Nephron (organoid): ENCODE results near the gene EBF4.

Source experiments
- H3K27ac Mint-ChIP-seq, 3 experiments: 2 replicates each; pipeline ENCODE4 v1.8.0; 2020; ENCODE audit warnings: mixed read lengths in 3 of 3, mild to moderate bottlenecking in 2 of 3, moderate library complexity in 1 of 3
- H3K27me3 Mint-ChIP-seq: 2 replicates; pipeline ENCODE4 v1.8.0; 2021; ENCODE audit warnings: low read depth, mild to moderate bottlenecking, moderate library complexity, mixed read lengths
- H3K36me3 Mint-ChIP-seq: 2 replicates; pipeline ENCODE4 v1.8.0; 2020; ENCODE audit warnings: low read depth, mixed read lengths
- H3K4me1 Mint-ChIP-seq: 2 replicates; pipeline ENCODE4 v1.8.0; 2020; ENCODE audit warnings: mixed read lengths
- H3K4me3 Mint-ChIP-seq, 3 experiments: 2 replicates each; pipeline ENCODE4 v1.8.0; 2020; ENCODE audit warnings: mild to moderate bottlenecking in 3 of 3, mixed read lengths in 3 of 3, moderate library complexity in 2 of 3
- H3K9me3 Mint-ChIP-seq: 2 replicates; pipeline ENCODE4 v1.8.0; 2020; ENCODE audit warnings: mixed read lengths
- TF ChIP-seq, protein P1 (sequence below), 3 experiments: fragments of 200-600 bp; sonication (generic); IDR thresholded peaks; one replicate each; pipeline ENCODE4 v1.5.0; 2021; ENCODE audit warnings: antibody characterized with exemption in 3 of 3; ENCODE audit not compliant: unreplicated experiment in 3 of 3

The EBF4 gene

DNA sequence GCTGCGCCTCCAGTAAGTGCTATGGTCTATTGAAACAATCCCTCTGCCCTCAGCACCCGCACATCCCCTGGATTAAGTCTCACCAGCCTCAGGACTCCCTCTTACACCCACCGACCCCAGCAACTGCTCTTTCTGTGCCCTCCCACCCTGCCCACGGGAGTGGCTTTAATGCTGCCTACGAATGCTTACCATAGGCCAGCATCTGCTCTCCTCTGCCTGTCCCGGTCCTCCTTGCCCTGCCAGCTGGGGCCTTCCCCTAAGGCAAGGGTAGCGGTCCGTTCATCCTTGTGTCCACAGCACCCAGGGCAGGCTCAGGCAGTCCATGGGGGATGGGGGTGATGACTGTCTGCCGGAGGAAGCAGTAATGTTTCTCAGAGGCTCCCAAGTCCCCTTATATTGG, 4.1 kb downstream of the EBF4 start:
- peaks cover 6% of the 10 kb centered on the region for H3K36me3 Mint-ChIP-seq
- peaks cover 48% of the 10 kb centered on the region for H3K4me1 Mint-ChIP-seq
- H3K9me3 Mint-ChIP-seq, result no peaks in the 10 kb centered on the region
- H3K27me3 Mint-ChIP-seq, result peaks cover 59% of the 10 kb centered on the region
- H3K4me3 Mint-ChIP-seq, result no peak overlapping the region
- TF ChIP-seq, protein P1, sequence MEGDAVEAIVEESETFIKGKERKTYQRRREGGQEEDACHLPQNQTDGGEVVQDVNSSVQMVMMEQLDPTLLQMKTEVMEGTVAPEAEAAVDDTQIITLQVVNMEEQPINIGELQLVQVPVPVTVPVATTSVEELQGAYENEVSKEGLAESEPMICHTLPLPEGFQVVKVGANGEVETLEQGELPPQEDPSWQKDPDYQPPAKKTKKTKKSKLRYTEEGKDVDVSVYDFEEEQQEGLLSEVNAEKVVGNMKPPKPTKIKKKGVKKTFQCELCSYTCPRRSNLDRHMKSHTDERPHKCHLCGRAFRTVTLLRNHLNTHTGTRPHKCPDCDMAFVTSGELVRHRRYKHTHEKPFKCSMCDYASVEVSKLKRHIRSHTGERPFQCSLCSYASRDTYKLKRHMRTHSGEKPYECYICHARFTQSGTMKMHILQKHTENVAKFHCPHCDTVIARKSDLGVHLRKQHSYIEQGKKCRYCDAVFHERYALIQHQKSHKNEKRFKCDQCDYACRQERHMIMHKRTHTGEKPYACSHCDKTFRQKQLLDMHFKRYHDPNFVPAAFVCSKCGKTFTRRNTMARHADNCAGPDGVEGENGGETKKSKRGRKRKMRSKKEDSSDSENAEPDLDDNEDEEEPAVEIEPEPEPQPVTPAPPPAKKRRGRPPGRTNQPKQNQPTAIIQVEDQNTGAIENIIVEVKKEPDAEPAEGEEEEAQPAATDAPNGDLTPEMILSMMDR (IDR thresholded peaks at IDR 0.05; ENCODE audit: unreplicated experiment in 3 of 3), result no peak
- peak overlapping the region; percentile 75 to 94 (median 79) for H3K27ac Mint-ChIP-seq

DNA sequence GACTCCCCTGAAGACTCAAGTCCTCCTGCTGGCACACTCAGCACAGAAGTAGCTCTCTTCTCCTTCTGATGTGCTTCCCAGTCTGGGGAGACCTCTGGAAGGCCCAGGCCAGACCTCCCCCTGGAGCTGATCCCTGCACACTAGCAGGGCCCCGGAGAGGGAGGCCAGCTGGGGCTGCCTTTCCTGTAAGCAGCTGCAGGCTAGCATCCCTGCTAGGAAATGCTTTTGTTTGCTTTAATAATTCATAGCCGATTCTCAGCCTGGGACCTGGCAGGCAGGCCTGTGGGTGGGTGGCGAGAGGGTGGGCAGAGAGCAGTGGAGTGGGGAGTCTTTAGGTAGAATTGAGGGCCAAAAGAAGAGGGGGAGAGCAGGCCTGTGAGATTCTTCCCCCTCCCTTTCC, 5.2 kb downstream of the EBF4 start:
- peaks cover 6% of the 10 kb centered on the region for H3K36me3 Mint-ChIP-seq
- no peaks in the 10 kb centered on the region for H3K9me3 Mint-ChIP-seq
- peak overlapping the region in 2 of 3 experiments; percentile 41 to 73 for H3K4me3 Mint-ChIP-seq
- H3K4me1 Mint-ChIP-seq, result peaks cover 45% of the 10 kb centered on the region
- H3K27ac Mint-ChIP-seq, result peak overlapping the region; percentile 89 to 94 (median 93)
- TF ChIP-seq, protein P1 (IDR thresholded peaks at IDR 0.05; ENCODE audit: unreplicated experiment in 3 of 3), result no peak
- H3K27me3 Mint-ChIP-seq, result peaks cover 56% of the 10 kb centered on the region

DNA sequence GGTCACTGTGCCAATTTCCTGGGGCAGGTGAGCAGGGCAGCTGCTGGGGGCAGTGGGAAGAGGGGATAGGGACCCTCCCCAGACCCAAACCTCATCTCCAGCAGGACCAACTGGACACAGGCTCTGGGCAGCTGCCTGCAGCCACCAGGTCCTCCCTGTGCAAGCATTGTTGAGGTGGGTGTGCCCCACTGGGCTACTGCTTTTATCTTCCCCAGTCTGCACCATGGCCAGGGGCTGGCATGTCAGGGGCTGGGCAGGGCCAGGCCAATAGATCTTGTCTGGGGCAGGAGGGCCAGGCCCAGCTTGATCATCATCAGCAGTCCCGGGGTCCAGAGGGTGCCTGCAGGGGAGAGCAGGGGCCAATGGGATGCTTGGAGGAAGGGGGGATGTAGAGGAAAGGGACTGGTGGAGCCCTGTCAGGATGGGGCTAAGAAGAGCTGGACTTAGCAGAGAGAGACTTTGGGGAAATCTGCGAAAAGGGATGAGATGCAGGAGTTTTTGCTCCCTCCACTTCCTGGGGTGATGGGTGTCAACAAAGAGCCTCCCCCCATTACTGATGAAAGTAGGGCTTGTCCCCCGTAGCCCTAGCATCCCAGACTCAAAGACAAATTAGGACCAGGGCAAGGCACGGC, 5.7 kb downstream of the EBF4 start:
- Mint-ChIP-seq H3K36me3 (peaks cover 6% of the 10 kb centered on the region), H3K27ac (peak overlapping the region in 2 of 3 experiments; percentile 5 to 94), H3K4me1 (peaks cover 45% of the 10 kb centered on the region), H3K4me3 (no peak overlapping the region), H3K27me3 (peaks cover 56% of the 10 kb centered on the region), H3K9me3 (no peaks in the 10 kb centered on the region)
- TF ChIP-seq, protein P1 (IDR thresholded peaks at IDR 0.05; ENCODE audit: unreplicated experiment in 3 of 3), result no peak

DNA sequence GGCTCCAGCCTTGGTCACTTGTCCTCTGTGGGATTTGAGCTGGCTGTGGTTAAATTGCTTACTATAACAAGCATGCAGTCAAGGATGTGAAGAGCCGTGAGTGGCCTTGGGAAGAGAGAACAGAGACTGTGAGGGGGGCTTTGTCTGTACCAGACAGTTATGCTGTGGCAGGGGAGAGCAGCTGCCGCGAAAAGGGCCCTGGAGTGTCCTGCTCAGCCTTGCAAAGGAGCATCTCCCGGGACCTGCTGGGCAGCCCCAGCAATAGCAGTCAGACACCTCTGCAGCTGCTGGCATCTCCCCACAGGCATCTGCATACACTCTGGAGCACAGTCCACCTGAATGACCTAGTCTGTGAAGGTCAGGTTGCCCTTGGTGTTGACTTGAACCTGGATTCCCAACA, 6.3 kb downstream of the EBF4 start:
- no peaks in the 10 kb centered on the region for H3K9me3 Mint-ChIP-seq
- H3K27ac Mint-ChIP-seq, result peak overlapping the region in 2 of 3 experiments; percentile 37 to 94
- H3K27me3 Mint-ChIP-seq, result peaks cover 55% of the 10 kb centered on the region
- H3K4me1 Mint-ChIP-seq, result peaks cover 45% of the 10 kb centered on the region
- TF ChIP-seq, protein P1 (IDR thresholded peaks at IDR 0.05; ENCODE audit: unreplicated experiment in 3 of 3), result no peak
- H3K4me3 Mint-ChIP-seq, result no peak overlapping the region
- peaks cover 6% of the 10 kb centered on the region for H3K36me3 Mint-ChIP-seq

DNA sequence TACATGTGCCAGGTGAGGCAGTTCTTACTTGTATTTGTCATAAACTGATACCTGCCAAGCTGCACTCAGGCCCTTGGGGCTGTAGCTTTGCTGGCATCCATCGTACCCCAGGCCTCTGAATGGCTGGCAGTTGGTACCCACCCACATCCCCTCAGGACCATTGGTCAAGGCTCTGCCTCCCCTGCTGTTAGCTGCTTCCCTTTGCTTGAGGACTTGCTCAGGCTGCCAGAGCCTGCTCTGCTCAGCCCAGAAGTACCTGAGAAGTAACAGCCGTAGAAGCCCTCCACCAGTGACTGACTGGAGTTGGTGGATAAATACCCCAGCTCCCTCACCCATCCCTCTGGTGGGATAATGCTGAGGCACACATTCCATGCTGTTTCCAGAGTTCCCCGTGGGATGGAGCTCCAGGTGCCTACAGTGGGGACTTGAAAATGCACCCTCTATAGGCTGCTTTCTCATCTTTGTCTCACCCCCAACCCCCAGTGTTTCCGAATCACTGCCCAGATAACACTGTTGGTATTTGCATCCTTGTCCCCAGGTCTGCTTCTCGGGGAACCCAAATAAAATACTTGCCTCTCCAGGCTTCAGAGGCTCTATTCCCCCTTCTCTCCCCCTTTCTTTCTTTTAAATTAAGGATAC, 7.3 kb downstream of the EBF4 start:
- no peak overlapping the region for H3K4me3 Mint-ChIP-seq
- peaks cover 45% of the 10 kb centered on the region for H3K27me3 Mint-ChIP-seq
- TF ChIP-seq, protein P1 (IDR thresholded peaks at IDR 0.05; ENCODE audit: unreplicated experiment in 3 of 3), result no peak
- H3K4me1 Mint-ChIP-seq, result peaks cover 41% of the 10 kb centered on the region
- H3K9me3 Mint-ChIP-seq, result no peaks in the 10 kb centered on the region
- H3K27ac Mint-ChIP-seq, result peak overlapping the region in 2 of 3 experiments; percentile 58 to 61
- peaks cover 6% of the 10 kb centered on the region for H3K36me3 Mint-ChIP-seq
